Esophagus muscularis mucosa (tissue), 4 donors: Measurements from ENCODE around the gene MAP7. TPM values are rescaled to one million over a fixed set of nuclear protein-coding genes. Genes with fewer than 3 reads are reported as not detected.

ENCODE experiments used
- DNase-seq: peaks from one replicate; pipeline ENCODE4 v3.0.0-alpha.2; 2017; ENCODE audit errors: extremely low spot score
- H3K27ac ChIP-seq, 4 donors: fragments of 200-600 bp; sonication (generic); replicated peaks in 1 of 4; 1 replicate in 3 of 4; 2 replicates in 1 of 4; pipeline ENCODE4 v1.5.1; 2016 to 2019; ENCODE audit warnings: mild to moderate bottlenecking in 1 of 4
- H3K27me3 ChIP-seq, 4 donors: fragments of 200-600 bp; sonication (generic); one replicate each; pipeline versions ENCODE4 v1.5.1 to v1.6.0; 2016 to 2019
- H3K36me3 ChIP-seq, 4 donors: fragments of 200-600 bp; sonication (generic); one replicate each; pipeline ENCODE4 v1.5.1; 2016 to 2019
- H3K4me1 ChIP-seq, 4 donors: fragments of 200-600 bp; sonication (generic); one replicate each; pipeline ENCODE4 v1.5.1; 2016 to 2019
- H3K4me3 ChIP-seq, 4 donors: fragments of 200-600 bp; sonication (generic); 1 replicate in 2 of 4; 2 replicates in 2 of 4; pipeline ENCODE4 v1.5.1; 2016 to 2019; ENCODE audit warnings: mild to moderate bottlenecking in 4 of 4, moderate library complexity in 1 of 4
- H3K9me3 ChIP-seq, 4 donors: fragments of 200-600 bp; sonication (generic); 1 replicate in 3 of 4; 2 replicates in 1 of 4; pipeline ENCODE4 v1.5.1; 2016 to 2019
- CTCF ChIP-seq, 3 experiments: fragments of 200-600 bp in 2 of 3; fragments of 450-650 bp in 1 of 3; sonication (generic) in 2 of 3; IDR thresholded peaks; one replicate each; pipeline ENCODE4 v1.5.1; 2017 to 2019; ENCODE audit warnings: antibody characterized with exemption in 3 of 3, mild to moderate bottlenecking in 2 of 3, moderate library complexity in 1 of 3
- EP300 ChIP-seq: sonication (generic); formaldehyde crosslinking; IDR thresholded peaks from one replicate; pipeline ENCODE4 v1.6.1; 2017; ENCODE audit warnings: antibody characterized with exemption
- POLR2A ChIP-seq: fragments of 450-650 bp; IDR thresholded peaks from one replicate; pipeline ENCODE4 v1.6.1; 2017; ENCODE audit warnings: antibody characterized with exemption, moderate library complexity, mild to moderate bottlenecking, low read depth
- POLR2AphosphoS5 ChIP-seq, 2 donors: sonication (generic); formaldehyde crosslinking; IDR thresholded peaks; one replicate each; pipeline ENCODE4 v1.6.1; 2017; ENCODE audit warnings: antibody characterized with exemption in 2 of 2
- WGBS: methylation state at CpG from one replicate; pipeline ENCODE4 v1.1.5; 2018; 5-methylcytosine and 5-hydroxymethylcytosine counted together
- intact Hi-C: fragments of 100-400 bp; cut with DNase I; formaldehyde crosslinking; loops from one replicate; pipeline ENCODE4 v1.15.1; 2023
- total RNA-seq, 4 donors: library from RNA; depleted of rRNA; stranded (reverse); fragments of >200 nt; gene quantifications; one replicate each; pipeline versions ENCODE4 v1.1.0 to v1.2.1, GENCODE V29; 2016

The MAP7 gene
- total RNA-seq, 4 donors from 2014 or later: 1.7 to 2.9 (median 2.0) TPM

GRCh38 chr6:136477548-136477947 lies 72.7 kb downstream of the MAP7 start:
- H3K4me3 ChIP-seq: no peak overlapping the region
- intact Hi-C loops: no loop called here
- H3K27ac ChIP-seq: no peak overlapping the region
- H3K9me3 ChIP-seq: peaks cover 0 to 4% (median 0%) of the 10 kb centered on the region in 4 donors
- no peak for DNase-seq
- H3K4me1 ChIP-seq: no peaks in the 10 kb centered on the region
- no peaks in the 10 kb centered on the region for H3K36me3 ChIP-seq
- TF ChIP-seq POLR2A: no peak
- no peak for TF ChIP-seq CTCF (IDR thresholded peaks at IDR 0.05)
- no peak for TF ChIP-seq EP300
- TF ChIP-seq POLR2AphosphoS5 (IDR thresholded peaks at IDR 0.05): no peak
- H3K27me3 ChIP-seq: no peaks in the 10 kb centered on the region

GRCh38 chr6:136475686-136476085 lies 74.5 kb downstream of the MAP7 start:
- WGBS: 86% methylated on average over 4 of the region's 4 CpGs
- no peaks in the 10 kb centered on the region for H3K27me3 ChIP-seq

GRCh38 chr6:136474241-136474640 lies 76.0 kb downstream of the MAP7 start:
- WGBS: 92% methylated on average over 6 of the region's 6 CpGs

More at GRCh38 chr6:136475686-136476085, 74.5 kb downstream of the MAP7 start:
- Histone ChIP-seq H3K27ac (no peak overlapping the region), H3K4me3 (no peak overlapping the region), H3K4me1 (no peaks in the 10 kb centered on the region), H3K9me3 (peaks cover 0 to 4% (median 0%) of the 10 kb centered on the region in 4 donors), H3K36me3 (no peaks in the 10 kb centered on the region)
- DNase-seq: no peak
- intact Hi-C loops: no loop called here
- TF ChIP-seq EP300: no peak
- TF ChIP-seq POLR2A: no peak
- TF ChIP-seq POLR2AphosphoS5 (IDR thresholded peaks at IDR 0.05): no peak
- TF ChIP-seq CTCF (IDR thresholded peaks at IDR 0.05): no peak

GRCh38 chr6:136471922-136472321 lies 78.3 kb downstream of the MAP7 start:
- H3K9me3 ChIP-seq: no peaks in the 10 kb centered on the region
- TF ChIP-seq EP300 (no peak), POLR2A (no peak), CTCF (IDR thresholded peaks at IDR 0.05) (no peak), POLR2AphosphoS5 (IDR thresholded peaks at IDR 0.05) (no peak)
- H3K27ac ChIP-seq: no peak overlapping the region
- no peaks in the 10 kb centered on the region for H3K4me1 ChIP-seq
- no peak for DNase-seq
- intact Hi-C loops: no loop called here
- H3K36me3 ChIP-seq: no peaks in the 10 kb centered on the region
- no peak overlapping the region for H3K4me3 ChIP-seq
- H3K27me3 ChIP-seq: peaks cover 0 to 4% (median 0%) of the 10 kb centered on the region in 4 donors
- WGBS: 80% methylated on average over 1 of the region's 1 CpG

More at GRCh38 chr6:136474241-136474640, 76.0 kb downstream of the MAP7 start:
- Histone ChIP-seq H3K36me3 (no peaks in the 10 kb centered on the region), H3K4me1 (no peaks in the 10 kb centered on the region), H3K4me3 (no peak overlapping the region), H3K27me3 (peaks cover 0 to 4% (median 0%) of the 10 kb centered on the region in 4 donors), H3K9me3 (peaks cover 0 to 3% (median 0%) of the 10 kb centered on the region in 4 donors), H3K27ac (no peak overlapping the region)
- TF ChIP-seq POLR2A (no peak), EP300 (no peak), CTCF (IDR thresholded peaks at IDR 0.05) (no peak), POLR2AphosphoS5 (IDR thresholded peaks at IDR 0.05) (no peak)
- DNase-seq: no peak
- intact Hi-C loops: no loop called here

- no peak for DNase-seq
- Histone ChIP-seq H3K4me1 (no peaks in the 10 kb centered on the region), H3K4me3 (no peak overlapping the region), H3K27ac (no peak overlapping the region), H3K9me3 (no peaks in the 10 kb centered on the region), H3K27me3 (peaks cover 0 to 4% (median 0%) of the 10 kb centered on the region in 4 donors), H3K36me3 (no peaks in the 10 kb centered on the region)
- 44% methylated on average over 5 of the region's 5 CpGs for WGBS
- intact Hi-C loops: no loop called here
- TF ChIP-seq POLR2A (no peak), EP300 (no peak), CTCF (IDR thresholded peaks at IDR 0.05) (no peak), POLR2AphosphoS5 (IDR thresholded peaks at IDR 0.05) (no peak)
Measured at GRCh38 chr6:136471372-136471771, 78.8 kb downstream of the MAP7 start.
